ENCODE data around the gene CGB2. TPM values are rescaled to one million over a fixed set of nuclear protein-coding genes. Genes with fewer than 3 reads are reported as not detected.

The CGB2 gene
- total and polyA plus RNA-seq, 2 of the 13 experiments (the other 11 are each of a cell fraction or from before 2014, with no cell fraction given), result not detected

- in situ Hi-C loops (cut with HindIII; ENCODE audit: extremely low pct_ligation_motif_present, low pct_unique_long_range_greater_than_20kb), result no loop called here
- H3K4me3 ChIP-seq (replicated peaks in 1 of 3; ENCODE audit: insufficient read depth in 1 of 3, low read depth in 2 of 3, low read length in 3 of 3), result no peak overlapping the region
- H4K20me1 ChIP-seq (ENCODE audit: insufficient read depth, low read length), result no peaks in the 10 kb centered on the region
- CTCF ChIA-PET (ENCODE audit: low intra/inter-chr PET ratio, low total read pairs), result no interaction called here
- no peak overlapping the region for H3K4me2 ChIP-seq (ENCODE audit: low read depth, low read length)
- BruUV-seq (replicated peaks), result no TSS peak
- WGBS (ENCODE audit: low lambda C conversion rate), result 59% methylated on average over 6 of the region's 9 CpGs
- no peak overlapping the region for H3K9ac ChIP-seq (ENCODE audit: insufficient read depth, low read depth, low read length)
- intact Hi-C loops (cut with micrococcal nuclease; ENCODE audit: unreplicated experiment), result no loop called here
- peaks cover 8% of the 10 kb centered on the region; the same call in 1 of the 2 replicates for H3K4me1 ChIP-seq (ENCODE audit: insufficient read depth, low read length)
- ATAC-seq, result no peak
- no peaks in the 10 kb centered on the region for H3K9me3 ChIP-seq (ENCODE audit: low read length)
- POLR2A ChIA-PET, result no interaction called here
- H3K79me2 ChIP-seq (ENCODE audit: insufficient read depth, low read length), result no peaks in the 10 kb centered on the region
- FAIRE-seq, result no peak
- H3K27me3 ChIP-seq (ENCODE audit: control insufficient read depth in 1 of 2, insufficient read depth in 2 of 2, low read length in 2 of 2), result peaks cover 3 to 51% of the 10 kb centered on the region in 2 experiments
- H2AFZ ChIP-seq (ENCODE audit: low read length), result no peak overlapping the region
- DNase-seq (ENCODE audit: low spot score), result no peak
- no peaks in the 10 kb centered on the region for H3K36me3 ChIP-seq (replicated peaks in 1 of 2; ENCODE audit: control insufficient read depth in 1 of 2, insufficient read depth in 2 of 2, low read length in 2 of 2)
- no peak overlapping the region for H3K27ac ChIP-seq (ENCODE audit: extremely low read length, insufficient read depth, low read length)
- TF ChIP-seq MXD4 (CRISPR knock-in tag; IDR thresholded peaks at IDR 0.05), result no peak
- TF ChIP-seq ISL2 (CRISPR knock-in tag; IDR thresholded peaks at IDR 0.05), result no peak
- TF ChIP-seq AKNA (CRISPR knock-in tag; IDR thresholded peaks at IDR 0.05; ENCODE audit: borderline replicate concordance), result no peak
- TF ChIP-seq CEBPZ (IDR thresholded peaks at IDR 0.05; ENCODE audit: low read length), result no peak
- no peak for TF ChIP-seq RFX1 (IDR thresholded peaks at IDR 0.05)
- TF ChIP-seq SALL2 (CRISPR knock-in tag; IDR thresholded peaks at IDR 0.05), result no peak
- no peak for TF ChIP-seq RXRB (CRISPR knock-in tag; IDR thresholded peaks at IDR 0.05; ENCODE audit: borderline replicate concordance)
- TF ChIP-seq GPN1 (CRISPR knock-in tag; IDR thresholded peaks at IDR 0.05; ENCODE audit: borderline replicate concordance), result no peak
- no peak for TF ChIP-seq NFIB (CRISPR knock-in tag; IDR thresholded peaks at IDR 0.05; ENCODE audit: borderline replicate concordance)
- TF ChIP-seq POLR2AphosphoS2 (IDR thresholded peaks at IDR 0.05; ENCODE audit: low read depth, low read length), result no peak
- TF ChIP-seq HOXA5 (CRISPR knock-in tag; IDR thresholded peaks at IDR 0.05), result no peak
- no peak for TF ChIP-seq ZNF687 (CRISPR knock-in tag; IDR thresholded peaks at IDR 0.05)
- no peak for TF ChIP-seq KDM1A (CRISPR knock-in tag; IDR thresholded peaks at IDR 0.05)
- TF ChIP-seq ZNF383 (CRISPR knock-in tag; IDR thresholded peaks at IDR 0.05; ENCODE audit: borderline replicate concordance), result no peak
Measured at GRCh38 chr19:49069026-49069425, 37.3 kb downstream of the CGB2 start.
